GM12892 (cell line): ENCODE data around the gene RFFL.

Source experiments
- POLR2A ChIP-seq: IDR thresholded peaks from 2 replicates; pipeline ENCODE4 v1.6.1; 2011; ENCODE audit warnings: low read depth, low read length, control low read depth
- POLR2AphosphoS5 ChIP-seq: IDR thresholded peaks from 2 replicates; pipeline ENCODE4 v1.6.1; 2011; ENCODE audit warnings: low read depth, low read length, control low read depth
- TAF1 ChIP-seq: IDR thresholded peaks from 2 replicates; pipeline ENCODE4 v1.6.1; 2011; ENCODE audit warnings: low read depth, mild to moderate bottlenecking, control low read depth, low read length, borderline replicate concordance

DNA sequence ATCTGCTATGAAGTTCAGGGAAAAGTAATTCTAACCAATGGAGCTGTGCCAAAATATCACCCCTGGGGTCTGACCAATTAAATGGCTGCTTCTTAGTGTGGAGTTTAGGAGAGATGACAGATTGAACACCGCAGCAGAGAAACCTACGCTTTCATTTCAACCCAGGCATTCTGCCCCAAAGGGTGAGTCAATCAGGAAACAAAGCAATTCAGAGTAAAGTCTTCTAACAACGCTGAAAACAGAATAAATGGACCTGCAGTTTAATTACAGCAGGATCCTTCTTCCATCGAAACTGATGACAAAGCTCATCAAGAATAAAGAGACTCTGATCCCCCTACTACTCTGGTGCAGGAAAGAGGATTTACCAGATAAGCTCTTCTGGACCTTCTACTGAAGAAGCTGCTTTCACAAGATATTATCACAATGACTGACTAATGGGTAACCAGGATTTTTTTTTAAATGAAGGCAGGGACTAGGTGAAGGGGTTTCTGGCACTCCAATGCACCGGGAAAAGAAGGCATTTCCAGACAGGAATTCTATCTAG lies 16.7 kb downstream of the RFFL start:
- TF ChIP-seq TAF1 (peak; percentile 70; the same call in 1 of the 2 replicates), POLR2A (peak; percentile 72), POLR2AphosphoS5 (no peak; the same call in 1 of the 2 replicates)
